Breast epithelium (tissue), 3 donors: ENCODE data around the gene SCAF8.

Experiments
- CTCF ChIP-seq, 3 donors: fragments of 450-650 bp; IDR thresholded peaks; one replicate each; pipeline ENCODE4 v1.5.1; 2016 to 2017; ENCODE audit warnings: antibody characterized with exemption in 3 of 3, mild to moderate bottlenecking in 3 of 3, moderate library complexity in 3 of 3
- POLR2A ChIP-seq: fragments of 450-650 bp; IDR thresholded peaks from one replicate; pipeline ENCODE4 v1.6.1; 2016; ENCODE audit warnings: antibody characterized with exemption, mild to moderate bottlenecking, moderate library complexity
- POLR2AphosphoS5 ChIP-seq, 3 donors: sonication (generic); formaldehyde crosslinking; IDR thresholded peaks; one replicate each; pipeline ENCODE4 v1.6.1; 2017; ENCODE audit warnings: antibody characterized with exemption in 3 of 3

- no peak for TF ChIP-seq POLR2A
- no peak for TF ChIP-seq CTCF (IDR thresholded peaks at IDR 0.05)
- no peak for TF ChIP-seq POLR2AphosphoS5 (IDR thresholded peaks at IDR 0.05)
These were observed 141.8 kb downstream of the SCAF8 start for GRCh38 chr6:154874773-154875592.
